B cell (primary cell): ENCODE data around the gene SSC5D. TPM values are rescaled to one million over a fixed set of nuclear protein-coding genes. Genes with fewer than 3 reads are reported as not detected.

Experiments used
- ATAC-seq: fragments of 200-7000 bp; cut with Tn5 transposase; one replicate; pipeline ENCODE4 v1.10.0; 2021; ENCODE audit warnings: low read depth, mild to moderate bottlenecking, moderate number of reproducible peaks, moderate library complexity
- CTCF ChIA-PET: fragments of 350-600 bp; sonication (Branson Sonifier 250); formaldehyde crosslinking; loops from one replicate; lab custom pipeline; 2021; ENCODE audit warnings: antibody characterized with exemption, inconsistent platforms; lab: Charles Lee
- POLR2A ChIA-PET: fragments of 350-600 bp; sonication (Branson Sonifier 250); formaldehyde crosslinking; loops from one replicate; lab custom pipeline; 2021; ENCODE audit warnings: antibody characterized with exemption; lab: Charles Lee
- DNase-seq: peaks from one replicate; pipeline ENCODE4 v3.0.0; 2013
- H2AFZ ChIP-seq: 2 replicates; pipeline ENCODE4 v1.6.1; 2012; ENCODE audit warnings: mild to moderate bottlenecking, low read depth, low read length; ENCODE audit not compliant: insufficient read depth, poor library complexity, severe bottlenecking
- H3K27ac ChIP-seq, 2 donors: 1 replicate in 1 of 2; 2 replicates in 1 of 2; pipeline ENCODE4 v1.5.1; 2012 to 2013; ENCODE audit warnings: low read length in 2 of 2, mild to moderate bottlenecking in 2 of 2, moderate library complexity in 1 of 2
- H3K27me3 ChIP-seq, 4 experiments: fragments of 200-600 bp in 1 of 4; sonication (generic) in 1 of 4; replicated peaks in 1 of 4; 1 replicate in 2 of 4; 2 replicates in 2 of 4; pipeline versions ENCODE4 v1.6.1 to v1.7.0; 2013 to 2016; ENCODE audit warnings: low read length in 3 of 4, mild to moderate bottlenecking in 2 of 4, mixed read lengths in 1 of 4, moderate library complexity in 1 of 4; ENCODE audit not compliant: insufficient read depth in 4 of 4, control insufficient read depth in 3 of 4; ENCODE audit errors: control extremely low read depth in 1 of 4
- H3K36me3 ChIP-seq, 2 experiments: replicated peaks in 1 of 2; 1 replicate in 1 of 2; 2 replicates in 1 of 2; pipeline versions ENCODE4 v1.6.1 to v1.7.1; 2013; ENCODE audit warnings: low read length in 1 of 2; ENCODE audit not compliant: insufficient read depth in 2 of 2, control insufficient read depth in 1 of 2; ENCODE audit errors: control extremely low read depth in 1 of 2, extremely low read depth in 1 of 2
- H3K4me1 ChIP-seq, 2 donors: fragments of 200-600 bp in 1 of 2; sonication (generic) in 1 of 2; 1 replicate in 1 of 2; 2 replicates in 1 of 2; pipeline versions ENCODE4 v1.5.1 to v1.6.1; 2013 to 2017; ENCODE audit warnings: low read length in 2 of 2; ENCODE audit not compliant: control insufficient read depth in 2 of 2, insufficient read depth in 2 of 2
- H3K4me2 ChIP-seq: replicated peaks from 2 replicates; pipeline ENCODE3; 2012; ENCODE audit warnings: mild to moderate bottlenecking, low read depth, low read length; ENCODE audit not compliant: poor library complexity, severe bottlenecking
- H3K4me3 ChIP-seq, 5 experiments: fragments of 200-600 bp in 1 of 5; sonication (generic) in 1 of 5; 1 replicate in 3 of 5; 2 replicates in 2 of 5; pipeline versions ENCODE4 v1.5.1 to v1.7.0; 2011 to 2016; ENCODE audit warnings: low read length in 4 of 5, mild to moderate bottlenecking in 4 of 5, low read depth in 2 of 5, control low read depth in 1 of 5, moderate library complexity in 1 of 5; ENCODE audit not compliant: insufficient read depth in 1 of 5; ENCODE audit errors: control extremely low read depth in 1 of 5, extremely low read depth in 1 of 5
- H3K79me2 ChIP-seq: fragments of 200-600 bp; sonication (generic); one replicate; pipeline ENCODE4 v1.6.0; 2016; ENCODE audit warnings: low read length; ENCODE audit not compliant: control insufficient read depth, insufficient read depth
- H3K9ac ChIP-seq: fragments of 200-600 bp; sonication (generic); 2 replicates; pipeline ENCODE4 v1.6.1; 2017; ENCODE audit warnings: mild to moderate bottlenecking, low read length, moderate library complexity
- H3K9me3 ChIP-seq, 3 donors: one replicate each; pipeline versions ENCODE4 v1.6.1 to v1.7.1; 2013; ENCODE audit warnings: low read length in 2 of 3; ENCODE audit not compliant: control insufficient read depth in 2 of 3, insufficient read depth in 1 of 3; ENCODE audit errors: control extremely low read depth in 1 of 3
- H4K20me1 ChIP-seq: 2 replicates; pipeline ENCODE4 v1.6.0; 2012; ENCODE audit warnings: mild to moderate bottlenecking, low read length; ENCODE audit not compliant: insufficient read depth, control insufficient read depth, poor library complexity, severe bottlenecking
- H3K27ac Mint-ChIP-seq: one replicate; pipeline ENCODE4 v1.8.0; 2021; ENCODE audit warnings: mixed read lengths
- H3K27me3 Mint-ChIP-seq: one replicate; pipeline ENCODE4 v1.8.0; 2021; ENCODE audit warnings: mixed read lengths
- H3K4me1 Mint-ChIP-seq: one replicate; pipeline ENCODE4 v1.8.0; 2021; ENCODE audit warnings: mixed read lengths
- H3K4me3 Mint-ChIP-seq: one replicate; pipeline ENCODE4 v1.8.0; 2021; ENCODE audit warnings: mixed read lengths
- H3K9me3 Mint-ChIP-seq: one replicate; pipeline ENCODE4 v1.8.0; 2022; ENCODE audit warnings: mixed read lengths; ENCODE audit not compliant: insufficient read depth
- EZH2 ChIP-seq: IDR thresholded peaks from 2 replicates; pipeline ENCODE4 v1.6.1; 2012; ENCODE audit warnings: borderline replicate concordance, low read depth, mild to moderate bottlenecking, moderate library complexity, low read length; ENCODE audit not compliant: insufficient read depth, poor library complexity, severe bottlenecking
- WGBS: methylation state at CpG from one replicate; pipeline ENCODE4 v1.1.5; 2013; ENCODE audit warnings: missing lambda C conversion rate; ENCODE audit not compliant: insufficient coverage; 5-methylcytosine and 5-hydroxymethylcytosine counted together
- intact Hi-C: fragments of 100-400 bp; cut with micrococcal nuclease; formaldehyde crosslinking; loops from one replicate; pipeline ENCODE4 v1.10.0; 2022
- polyA minus RNA-seq: library from RNA; depleted of rRNA, polyadenylated mRNA; stranded (reverse); fragments of >200 nt; gene quantifications from 2 replicates; pipeline ENCODE4 v1.2.3, GENCODE V29; 2012
- polyA plus RNA-seq: library from polyadenylated mRNA; depleted of rRNA; stranded (reverse); fragments of >200 nt; gene quantifications from 2 replicates; pipeline ENCODE4 v1.2.3, GENCODE V29; 2012
- total RNA-seq, 2 donors: library from RNA; stranded (reverse); fragments of 120-200 nt in 1 of 2; gene quantifications; 1 replicate in 1 of 2; 2 replicates in 1 of 2; pipeline versions ENCODE4 v1.2.3 to v1.2.4, GENCODE V29; 2013 to 2022
- TF ChIP-seq, protein P1 (sequence below): fragments of 200-600 bp; IDR thresholded peaks from one replicate; pipeline ENCODE4 v1.8.0; 2022; ENCODE audit warnings: antibody characterized with exemption, mild to moderate bottlenecking

Gene SSC5D
- total RNA-seq (0.44 and 0.58 TPM in 2 replicates), polyA plus RNA-seq (0.22 and 0.46 TPM in 2 replicates), polyA minus RNA-seq (0.51 and 0.78 TPM in 2 replicates)
- 0.26 TPM for total RNA-seq (2013)

DNA sequence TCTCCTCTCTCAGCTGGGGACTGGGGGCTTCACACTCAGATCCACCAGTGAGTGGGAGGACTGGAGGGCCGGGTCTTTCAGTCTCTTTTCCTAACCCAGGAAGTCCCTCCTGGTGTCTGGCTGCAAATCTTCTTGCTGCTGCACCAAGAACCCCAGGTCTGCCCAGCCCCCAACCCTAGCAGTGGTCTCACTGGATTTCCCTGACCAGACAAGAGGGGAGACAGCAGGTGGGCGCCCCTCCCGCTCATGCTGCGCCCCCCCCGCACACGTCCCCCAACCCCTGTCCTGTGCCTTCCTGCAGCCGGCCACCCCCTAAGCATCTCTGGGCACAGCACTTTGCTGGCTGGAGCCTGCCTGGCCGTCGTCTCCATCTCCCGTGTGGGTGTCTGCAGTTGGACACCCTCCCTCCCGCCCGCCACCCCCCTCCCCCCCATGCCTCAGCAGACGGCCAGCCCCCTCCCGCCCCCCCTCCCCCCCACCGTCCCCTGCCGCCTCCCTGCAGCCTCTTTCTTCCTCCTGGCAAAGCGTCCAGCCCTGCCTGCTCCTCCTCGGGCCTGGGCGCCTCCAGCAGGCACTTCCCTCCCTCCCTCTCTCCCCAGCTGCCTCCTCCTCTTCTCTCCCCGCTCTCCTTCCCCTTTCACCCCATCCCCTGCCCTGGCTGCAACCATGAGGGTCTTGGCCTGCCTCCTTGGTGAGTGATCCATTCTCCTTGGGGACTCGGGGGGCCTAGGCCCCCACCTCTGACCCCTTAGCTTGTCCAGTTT, at the start of gene SSC5D:
Gene SSC5D (plus strand): TSS at position 513 of the 764 bp plus-strand sequence. CDS start 154 bp downstream, at position 667.
- Histone ChIP-seq H3K4me2 (no peak within 1 kb of the TSS), H3K27ac (no peak within 1 kb of the TSS), H2AFZ (no peak within 1 kb of the TSS), H4K20me1 (peaks cover 16% of the 10 kb centered on the region), H3K27me3 (peaks cover 0 to 28% (median under 1%) of the 10 kb centered on the region in 4 experiments), H3K4me3 (no peak within 1 kb of the TSS), H3K79me2 (no peaks in the 10 kb centered on the region), H3K36me3 (no peaks in the 10 kb centered on the region), H3K4me1 (peaks cover 10 to 22% of the 10 kb centered on the region in 2 donors), H3K9me3 (no peaks in the 10 kb centered on the region), H3K9ac (no peak within 1 kb of the TSS)
- TF ChIP-seq EZH2: no peak
- TF ChIP-seq, protein P1, sequence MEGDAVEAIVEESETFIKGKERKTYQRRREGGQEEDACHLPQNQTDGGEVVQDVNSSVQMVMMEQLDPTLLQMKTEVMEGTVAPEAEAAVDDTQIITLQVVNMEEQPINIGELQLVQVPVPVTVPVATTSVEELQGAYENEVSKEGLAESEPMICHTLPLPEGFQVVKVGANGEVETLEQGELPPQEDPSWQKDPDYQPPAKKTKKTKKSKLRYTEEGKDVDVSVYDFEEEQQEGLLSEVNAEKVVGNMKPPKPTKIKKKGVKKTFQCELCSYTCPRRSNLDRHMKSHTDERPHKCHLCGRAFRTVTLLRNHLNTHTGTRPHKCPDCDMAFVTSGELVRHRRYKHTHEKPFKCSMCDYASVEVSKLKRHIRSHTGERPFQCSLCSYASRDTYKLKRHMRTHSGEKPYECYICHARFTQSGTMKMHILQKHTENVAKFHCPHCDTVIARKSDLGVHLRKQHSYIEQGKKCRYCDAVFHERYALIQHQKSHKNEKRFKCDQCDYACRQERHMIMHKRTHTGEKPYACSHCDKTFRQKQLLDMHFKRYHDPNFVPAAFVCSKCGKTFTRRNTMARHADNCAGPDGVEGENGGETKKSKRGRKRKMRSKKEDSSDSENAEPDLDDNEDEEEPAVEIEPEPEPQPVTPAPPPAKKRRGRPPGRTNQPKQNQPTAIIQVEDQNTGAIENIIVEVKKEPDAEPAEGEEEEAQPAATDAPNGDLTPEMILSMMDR: no peak
- Mint-ChIP-seq H3K27ac (no peak within 1 kb of the TSS), H3K4me3 (peak within 1 kb of the TSS; percentile 32), H3K9me3 (no peaks in the 10 kb centered on the region), H3K27me3 (peaks cover 8% of the 10 kb centered on the region), H3K4me1 (peaks cover 11% of the 10 kb centered on the region)
- POLR2A ChIA-PET: interaction anchor here (0.6 to 1.5 kb wide), 3 partner anchors 11 to 145 kb away, joined by 3 to 11 read pairs (median 4); partner anchors contain the start of gene ZNF628
- intact Hi-C loops: no loop called here
- WGBS: 34% methylated on average over 6 of the region's 21 CpGs
- no peak for ATAC-seq
- no peak for DNase-seq
- CTCF ChIA-PET: interaction anchor here (1.4 to 1.7 kb wide), 3 partner anchors 12 to 21 kb away, joined by 3 to 8 read pairs (median 7); partner anchors contain the start of gene ZNF628

GRCh38 chr19:55439052-55439451, 49.2 kb upstream of the SSC5D start:
- Histone ChIP-seq H3K27me3 (peaks cover 0 to 74% (median 54%) of the 10 kb centered on the region in 4 experiments), H4K20me1 (no peaks in the 10 kb centered on the region), H3K9ac (no peak overlapping the region), H3K79me2 (no peaks in the 10 kb centered on the region), H3K4me3 (no peak overlapping the region), H3K4me1 (peaks cover 21 to 33% of the 10 kb centered on the region in 2 donors), H2AFZ (no peak overlapping the region), H3K36me3 (no peaks in the 10 kb centered on the region), H3K9me3 (peaks cover 0 to 31% (median 0%) of the 10 kb centered on the region in 3 donors), H3K4me2 (no peak overlapping the region), H3K27ac (no peak overlapping the region)
- Mint-ChIP-seq H3K27ac (peak overlapping the region; percentile 32), H3K9me3 (no peaks in the 10 kb centered on the region), H3K4me1 (peaks cover 20% of the 10 kb centered on the region), H3K4me3 (no peak overlapping the region), H3K27me3 (peaks cover 61% of the 10 kb centered on the region)
- POLR2A ChIA-PET: no interaction called here
- TF ChIP-seq EZH2: no peak
- TF ChIP-seq, protein P1: no peak
- 67% methylated on average over 5 of the region's 5 CpGs for WGBS
- DNase-seq (no peak), ATAC-seq (no peak)
- intact Hi-C loops: no loop called here
- CTCF ChIA-PET: interaction anchor here (1.0 kb wide), 1 partner anchor 21 kb away, joined by 3 read pairs; no protein-coding TSS in a partner anchor
